Keratinocyte (primary cell): ENCODE results near the gene MAPK9. TPM values are rescaled to one million over a fixed set of nuclear protein-coding genes. Genes with fewer than 3 reads are reported as not detected.

Experiments
- DNase-seq: peaks from one replicate; pipeline ENCODE4 v3.0.0-alpha.2; 2011; ENCODE audit warnings: low read depth, missing footprints, low spot score
- FAIRE-seq: peaks from 2 replicates; lab custom pipeline; 2011; peaks lifted over from hg19 to GRCh38; lab: Jason Lieb, UNC
- H2AFZ ChIP-seq: 2 replicates; pipeline ENCODE4 v1.6.0; 2012; ENCODE audit warnings: low read length, control low read depth, inconsistent platforms; ENCODE audit not compliant: control insufficient read depth
- H3K27ac ChIP-seq: 2 replicates; pipeline ENCODE4 v1.5.1; 2011; ENCODE audit warnings: low read length; ENCODE audit not compliant: control insufficient read depth, insufficient read depth
- H3K27me3 ChIP-seq: 3 replicates; pipeline ENCODE4 v1.6.0; 2011; ENCODE audit warnings: low read length; ENCODE audit not compliant: control insufficient read depth, insufficient read depth; ENCODE audit errors: extremely low read depth
- H3K36me3 ChIP-seq, 2 experiments: 2 replicates in 1 of 2; 3 replicates in 1 of 2; pipeline ENCODE4 v1.5.1; 2011; ENCODE audit warnings: low read length in 2 of 2, mild to moderate bottlenecking in 1 of 2; ENCODE audit not compliant: control insufficient read depth in 2 of 2, insufficient read depth in 2 of 2; ENCODE audit errors: extremely low read depth in 1 of 2
- H3K4me1 ChIP-seq: 3 replicates; pipeline ENCODE4 v1.5.1; 2011; ENCODE audit warnings: low read length; ENCODE audit not compliant: control insufficient read depth, insufficient read depth; ENCODE audit errors: extremely low read depth
- H3K4me2 ChIP-seq: 3 replicates; pipeline ENCODE4 v1.6.0; 2011; ENCODE audit warnings: low read depth, low read length; ENCODE audit not compliant: control insufficient read depth, insufficient read depth; ENCODE audit errors: extremely low read depth
- H3K4me3 ChIP-seq, 3 experiments: fragments of 200-600 bp in 1 of 3; sonication (generic) in 1 of 3; 2 replicates in 2 of 3; 3 replicates in 1 of 3; pipeline ENCODE4 v1.5.1; 2011 to 2016; ENCODE audit warnings: low read length in 3 of 3, mild to moderate bottlenecking in 3 of 3, control low read depth in 2 of 3, inconsistent platforms in 1 of 3, low read depth in 1 of 3, mixed read lengths in 1 of 3, mixed run types in 1 of 3, moderate library complexity in 1 of 3; ENCODE audit not compliant: control insufficient read depth in 2 of 3, insufficient read depth in 2 of 3; ENCODE audit errors: extremely low read depth in 1 of 3
- H3K79me2 ChIP-seq: 2 replicates; pipeline ENCODE4 v1.6.0; 2012; ENCODE audit warnings: low read length; ENCODE audit not compliant: control insufficient read depth, insufficient read depth
- H3K9ac ChIP-seq: 3 replicates; pipeline ENCODE4 v1.6.0; 2011; ENCODE audit warnings: low read length; ENCODE audit not compliant: control insufficient read depth, insufficient read depth; ENCODE audit errors: extremely low read depth
- H3K9me1 ChIP-seq: 3 replicates; pipeline ENCODE4 v1.6.0; 2011; ENCODE audit warnings: low read length; ENCODE audit not compliant: control insufficient read depth, insufficient read depth; ENCODE audit errors: extremely low read depth
- H3K9me3 ChIP-seq: 2 replicates; pipeline ENCODE4 v1.5.1; 2012; ENCODE audit warnings: low read depth, low read length; ENCODE audit not compliant: control insufficient read depth
- H4K20me1 ChIP-seq: 3 replicates; pipeline ENCODE4 v1.6.0; 2011; ENCODE audit warnings: low read length; ENCODE audit not compliant: control insufficient read depth, insufficient read depth; ENCODE audit errors: extremely low read depth
- CTCF ChIP-seq, 3 experiments: IDR thresholded peaks in 1 of 3; conservative IDR thresholded peaks in 1 of 3; optimal IDR thresholded peaks in 1 of 3; 2 replicates in 2 of 3; 3 replicates in 1 of 3; pipeline versions ENCODE3 to v1.5.1; 2011; ENCODE audit warnings: low read length in 3 of 3, mild to moderate bottlenecking in 3 of 3, moderate library complexity in 2 of 3, control low read depth in 1 of 3, inconsistent platforms in 1 of 3; ENCODE audit not compliant: insufficient read depth in 2 of 3; ENCODE audit errors: extremely low read depth in 1 of 3
- EZH2 ChIP-seq: IDR thresholded peaks from one replicate; pipeline ENCODE4 v1.6.1; 2012; ENCODE audit warnings: inconsistent platforms, mild to moderate bottlenecking, low read length, moderate library complexity
- dilution Hi-C: fragments of 300-500 bp; cut with MboI; formaldehyde crosslinking; loops from one replicate; pipeline ENCODE4 v1.7.0; 2020; ENCODE audit warnings: low sequenced_read_pairs; ENCODE audit not compliant: extremely low pct_ligation_motif_present
- polyA plus RNA-seq, 5 experiments: library from polyadenylated mRNA; depleted of rRNA in 3 of 5; stranded (reverse) in 3 of 5; stranded (forward) in 1 of 5; unstranded in 1 of 5; fragments of >200 nt; gene quantifications; 1 replicate in 1 of 5; 2 replicates in 3 of 5; 3 replicates in 1 of 5; pipeline versions ENCODE4 v1.2.1 to v1.2.3, GENCODE V29; 2011 to 2012; ENCODE audit warnings: missing spikeins in 2 of 5, low read depth in 1 of 5, low replicate concordance in 1 of 5

MAPK9 gene
- polyA plus RNA-seq, 1 donor (not counting 4 experiments of a cell fraction or from before 2014, with no cell fraction given): 49.4 TPM

- Histone ChIP-seq H3K9me3 (no peaks in the 10 kb centered on the region), H3K36me3 (no peaks in the 10 kb centered on the region), H3K9ac (no peak overlapping the region), H3K79me2 (no peaks in the 10 kb centered on the region), H4K20me1 (no peaks in the 10 kb centered on the region), H3K4me2 (no peak overlapping the region), H3K4me3 (no peak overlapping the region), H3K9me1 (no peaks in the 10 kb centered on the region), H3K4me1 (no peaks in the 10 kb centered on the region), H3K27me3 (no peaks in the 10 kb centered on the region), H2AFZ (no peak overlapping the region), H3K27ac (no peak overlapping the region)
- dilution Hi-C loops: no loop called here
- FAIRE-seq: no peak
- TF ChIP-seq CTCF (optimal IDR thresholded peaks at IDR 0.05 in 1 of 3, IDR thresholded peaks at IDR 0.05 in 1 of 3, conservative IDR thresholded peaks at IDR 0.05 in 1 of 3; ENCODE audit: extremely low read depth in 1 of 3, insufficient read depth in 2 of 3, low read length in 3 of 3): no peak
- no peak for TF ChIP-seq EZH2
- DNase-seq: no peak
Measured at GRCh38 chr5:180330810-180331646, 39.1 kb upstream of the MAPK9 start.

- Histone ChIP-seq H3K27me3 (no peaks in the 10 kb centered on the region), H4K20me1 (no peaks in the 10 kb centered on the region), H2AFZ (no peak overlapping the region), H3K27ac (no peak overlapping the region), H3K4me2 (no peak overlapping the region), H3K36me3 (no peaks in the 10 kb centered on the region), H3K4me3 (no peak overlapping the region), H3K79me2 (no peaks in the 10 kb centered on the region), H3K4me1 (no peaks in the 10 kb centered on the region), H3K9me1 (no peaks in the 10 kb centered on the region), H3K9me3 (no peaks in the 10 kb centered on the region), H3K9ac (no peak overlapping the region)
- FAIRE-seq (no peak), DNase-seq (no peak)
- TF ChIP-seq EZH2 (no peak), CTCF (optimal IDR thresholded peaks at IDR 0.05 in 1 of 3, IDR thresholded peaks at IDR 0.05 in 1 of 3, conservative IDR thresholded peaks at IDR 0.05 in 1 of 3; ENCODE audit: extremely low read depth in 1 of 3, insufficient read depth in 2 of 3, low read length in 3 of 3) (no peak)
- dilution Hi-C loops: no loop called here
Measured at GRCh38 chr5:180330270-180330648, 38.4 kb upstream of the MAPK9 start.
